GM19324 (cell line): ENCODE results near the gene TRIM46.
"Not testable (repeated sequence)": the region's sequence is repeated elsewhere in the genome, so short reads cannot be mapped to it uniquely, and the experiment has no call there.

Experiments used
- ATAC-seq: cut with Tn5 transposase; IDR thresholded peaks from one replicate; pipeline ENCODE4 v1.9.1; 2021; ENCODE audit warnings: mild to moderate bottlenecking, moderate library complexity; ENCODE audit not compliant: unreplicated experiment, low FRiP score

The TRIM46 gene

DNA sequence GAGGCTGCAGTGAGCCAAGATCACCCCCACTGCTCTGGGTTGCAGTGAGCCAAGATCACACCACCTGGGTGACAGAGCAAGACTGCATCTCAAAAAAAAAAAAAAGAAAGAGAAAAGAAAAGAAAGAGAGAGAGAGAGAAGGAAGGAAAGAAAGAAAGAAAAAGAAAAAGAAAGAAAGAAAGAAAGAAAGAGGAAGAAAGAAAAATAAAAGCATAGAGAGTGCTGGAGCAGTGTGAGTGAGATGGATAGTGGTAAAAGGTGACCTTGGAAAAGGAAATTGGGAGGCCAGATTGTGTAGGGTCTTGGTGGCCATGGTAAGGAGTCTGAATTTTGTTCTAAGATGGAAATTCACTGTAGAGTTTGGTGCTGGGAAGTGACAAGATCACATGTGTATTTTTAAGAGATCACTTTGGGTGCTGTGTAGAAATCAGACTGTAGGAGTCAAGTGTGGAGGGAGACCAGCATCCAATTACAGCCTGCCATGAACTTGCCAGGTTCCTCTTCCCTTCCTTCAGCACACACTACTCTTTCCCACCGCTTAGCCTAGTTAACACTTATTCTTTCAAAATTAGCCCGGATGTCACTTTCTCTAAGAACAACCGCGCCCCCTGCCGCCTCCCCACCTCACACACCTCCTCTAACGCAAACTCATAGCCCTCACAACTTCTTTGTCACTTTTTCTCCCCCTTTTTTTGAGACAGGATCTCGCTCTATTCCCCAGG, 52.7 kb downstream of the TRIM46 start:
- ATAC-seq = no peak

GRCh38 chr1:155226910-155227260, 53.2 kb downstream of the TRIM46 start:
- no peak for ATAC-seq

- peak; percentile 94 for ATAC-seq
Observed at GRCh38 chr1:155227261-155228095, 53.8 kb downstream of the TRIM46 start.

DNA sequence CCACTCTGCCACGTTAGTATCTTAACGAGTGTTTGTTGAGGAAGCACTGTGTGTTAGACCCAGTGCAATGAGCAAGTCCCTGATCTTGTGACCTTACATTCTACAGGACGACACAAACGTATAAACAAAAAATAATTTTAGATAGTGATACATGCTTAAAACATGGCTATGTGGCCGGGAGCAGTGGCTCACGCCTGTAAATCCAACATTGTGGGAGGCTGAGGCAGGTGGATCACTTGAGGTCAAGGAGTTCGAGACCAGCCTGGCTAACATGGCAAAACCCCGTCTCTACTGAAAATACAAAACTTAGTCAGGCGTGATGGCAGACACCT, 54.4 kb downstream of the TRIM46 start:
- no peak for ATAC-seq

DNA sequence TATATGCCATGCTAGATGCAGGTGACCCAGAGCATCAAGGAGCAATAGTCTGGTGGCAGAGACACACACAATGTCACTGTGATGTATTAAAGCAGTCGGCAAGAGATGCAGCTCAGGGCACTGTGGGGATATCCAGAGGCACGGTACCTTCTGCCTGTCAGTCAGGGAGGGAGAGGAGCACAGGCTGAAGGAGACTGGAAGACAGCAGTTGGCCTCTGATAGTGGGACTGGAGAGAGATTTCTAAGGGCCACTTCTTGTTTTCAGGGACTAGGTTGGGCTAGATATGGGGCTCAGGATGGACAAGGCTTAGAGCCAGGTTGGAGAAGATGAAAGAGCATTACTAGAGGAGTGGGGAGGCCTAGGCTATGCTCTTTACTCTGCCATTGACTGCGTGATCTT, 57.7 kb downstream of the TRIM46 start:
- not testable (repeated sequence) for ATAC-seq

GRCh38 chr1:155232001-155232978, 58.6 kb downstream of the TRIM46 start:
- ATAC-seq = not testable (repeated sequence)

DNA sequence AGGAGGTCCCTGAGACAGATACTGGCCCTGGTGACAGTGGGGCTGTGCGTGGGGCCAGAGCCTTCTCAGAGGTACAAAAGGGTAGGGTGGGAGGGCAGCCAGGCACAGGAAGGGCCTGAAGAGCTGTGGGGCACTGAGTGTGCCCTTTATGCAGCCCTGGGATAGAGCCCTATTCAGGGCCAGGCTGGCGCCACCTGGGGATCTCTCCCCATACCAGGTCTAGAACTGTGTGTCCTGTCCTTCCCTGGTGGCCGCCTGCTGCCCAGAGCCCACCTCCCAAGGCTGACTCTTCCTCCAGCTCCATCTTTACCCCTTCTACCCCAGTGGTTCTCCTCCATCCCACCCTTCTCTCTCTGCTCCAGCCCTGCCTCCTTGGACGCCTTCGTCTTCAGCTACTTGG, 59.9 kb downstream of the TRIM46 start:
- not testable (repeated sequence) for ATAC-seq
